CD4-positive, alpha-beta T cell (primary cell): ENCODE measurements around the gene SHOC2. TPM values are rescaled to one million over a fixed set of nuclear protein-coding genes. Genes with fewer than 3 reads are reported as not detected.

ENCODE experiments used
- ATAC-seq: fragments of 200-7000 bp; cut with Tn5 transposase; one replicate; pipeline ENCODE4 v1.10.0; 2022; ENCODE audit warnings: mild to moderate bottlenecking; ENCODE audit not compliant: poor library complexity
- CTCF ChIA-PET: fragments of 350-600 bp; sonication (Branson Sonifier 250); formaldehyde crosslinking; loops from one replicate; lab custom pipeline; 2021; ENCODE audit warnings: antibody characterized with exemption, inconsistent platforms; lab: Charles Lee
- POLR2A ChIA-PET: fragments of 350-600 bp; sonication (Branson Sonifier 250); formaldehyde crosslinking; loops from one replicate; lab custom pipeline; 2021; ENCODE audit warnings: antibody characterized with exemption, inconsistent platforms; lab: Charles Lee
- DNase-seq, 14 experiments: peaks; one replicate each; pipeline ENCODE4 v3.0.0-alpha.2; 2013 to 2020; ENCODE audit warnings: mixed read lengths in 2 of 14
- H3K27ac ChIP-seq, 2 donors: one replicate each; pipeline versions ENCODE4 v1.5.1 to v1.7.0; 2013; ENCODE audit warnings: low read length in 2 of 2, low read depth in 1 of 2, mild to moderate bottlenecking in 1 of 2
- H3K27me3 ChIP-seq, 2 experiments: 1 replicate in 1 of 2; 2 replicates in 1 of 2; pipeline versions ENCODE4 v1.6.1 to v1.7.0; 2013; ENCODE audit warnings: low read length in 2 of 2, control low read depth in 1 of 2, mild to moderate bottlenecking in 1 of 2, moderate library complexity in 1 of 2; ENCODE audit not compliant: insufficient read depth in 2 of 2, control insufficient read depth in 1 of 2
- H3K36me3 ChIP-seq: one replicate; pipeline ENCODE4 v1.6.1; 2013; ENCODE audit warnings: low read length, control low read depth; ENCODE audit not compliant: insufficient read depth
- H3K4me1 ChIP-seq: one replicate; pipeline ENCODE4 v1.6.1; 2013; ENCODE audit warnings: low read length, control low read depth; ENCODE audit not compliant: insufficient read depth
- H3K4me3 ChIP-seq: one replicate; pipeline ENCODE4 v1.5.1; 2013; ENCODE audit warnings: mild to moderate bottlenecking, low read length, moderate library complexity
- H3K9me3 ChIP-seq, 2 experiments: 1 replicate in 1 of 2; 2 replicates in 1 of 2; pipeline versions ENCODE4 v1.6.1 to v1.7.0; 2013; ENCODE audit warnings: low read length in 2 of 2, mild to moderate bottlenecking in 2 of 2, control low read depth in 1 of 2, moderate library complexity in 1 of 2; ENCODE audit not compliant: control insufficient read depth in 1 of 2, insufficient read depth in 1 of 2
- H3K27ac Mint-ChIP-seq: one replicate; pipeline ENCODE4 v1.8.0; 2020; ENCODE audit warnings: mixed read lengths
- H3K27me3 Mint-ChIP-seq: one replicate; pipeline ENCODE4 v1.8.0; 2021; ENCODE audit warnings: mixed read lengths
- H3K36me3 Mint-ChIP-seq: one replicate; pipeline ENCODE4 v1.8.0; 2021; ENCODE audit warnings: low read depth, mixed read lengths
- H3K4me1 Mint-ChIP-seq: one replicate; pipeline ENCODE4 v1.8.0; 2021; ENCODE audit warnings: low read depth, mixed read lengths
- H3K4me3 Mint-ChIP-seq: one replicate; pipeline ENCODE4 v1.8.0; 2020; ENCODE audit warnings: mild to moderate bottlenecking, mixed read lengths
- H3K9me3 Mint-ChIP-seq: one replicate; pipeline ENCODE4 v1.8.0; 2020; ENCODE audit warnings: mixed read lengths
- intact Hi-C, 2 experiments: fragments of 100-400 bp; cut with DNase I in 1 of 2; cut with micrococcal nuclease in 1 of 2; formaldehyde crosslinking; loops; one replicate each; pipeline versions ENCODE4 v1.15.1 to v1.9.0; 2023 to 2025; cut with DNase I, micrococcal nuclease
- total RNA-seq, 174 experiments: library from RNA in 2 of 174; stranded (reverse) in 2 of 174; gene quantifications; one replicate each; pipeline ENCODE4 v1.2.3 and lab custom pipeline; 2021 to 2026
- TF ChIP-seq, protein P1 (sequence below): fragments of 200-600 bp; IDR thresholded peaks from one replicate; pipeline ENCODE4 v1.8.0; 2022; ENCODE audit warnings: antibody characterized with exemption, mild to moderate bottlenecking

The SHOC2 gene
- total RNA-seq, 2 experiments from 2014 or later = 65.9 to 66.9 TPM

GRCh38 chr10:110995301-110995700, 75.9 kb downstream of the SHOC2 start:
- Histone ChIP-seq H3K27me3 (no peaks in the 10 kb centered on the region), H3K4me1 (peaks cover 6% of the 10 kb centered on the region), H3K27ac (no peak overlapping the region), H3K4me3 (no peak overlapping the region), H3K9me3 (no peaks in the 10 kb centered on the region), H3K36me3 (peaks cover 4% of the 10 kb centered on the region)
- Mint-ChIP-seq H3K4me1 (peaks cover 47% of the 10 kb centered on the region), H3K27me3 (no peaks in the 10 kb centered on the region), H3K9me3 (no peaks in the 10 kb centered on the region), H3K4me3 (no peak overlapping the region), H3K36me3 (peaks cover 47% of the 10 kb centered on the region), H3K27ac (no peak overlapping the region)
- ChIA-PET POLR2A (interaction anchor here (0.5 to 1.3 kb wide), 3 partner anchors 77 to 1838 kb away, joined by 3 to 4 read pairs (median 3); partner anchors contain the start of gene BBIP1), CTCF (interaction anchor here (1.0 to 1.3 kb wide), 2 partner anchors 11 to 77 kb away, joined by 3 read pairs; partner anchors contain the start of gene BBIP1)
- no peak for DNase-seq
- TF ChIP-seq, protein P1, sequence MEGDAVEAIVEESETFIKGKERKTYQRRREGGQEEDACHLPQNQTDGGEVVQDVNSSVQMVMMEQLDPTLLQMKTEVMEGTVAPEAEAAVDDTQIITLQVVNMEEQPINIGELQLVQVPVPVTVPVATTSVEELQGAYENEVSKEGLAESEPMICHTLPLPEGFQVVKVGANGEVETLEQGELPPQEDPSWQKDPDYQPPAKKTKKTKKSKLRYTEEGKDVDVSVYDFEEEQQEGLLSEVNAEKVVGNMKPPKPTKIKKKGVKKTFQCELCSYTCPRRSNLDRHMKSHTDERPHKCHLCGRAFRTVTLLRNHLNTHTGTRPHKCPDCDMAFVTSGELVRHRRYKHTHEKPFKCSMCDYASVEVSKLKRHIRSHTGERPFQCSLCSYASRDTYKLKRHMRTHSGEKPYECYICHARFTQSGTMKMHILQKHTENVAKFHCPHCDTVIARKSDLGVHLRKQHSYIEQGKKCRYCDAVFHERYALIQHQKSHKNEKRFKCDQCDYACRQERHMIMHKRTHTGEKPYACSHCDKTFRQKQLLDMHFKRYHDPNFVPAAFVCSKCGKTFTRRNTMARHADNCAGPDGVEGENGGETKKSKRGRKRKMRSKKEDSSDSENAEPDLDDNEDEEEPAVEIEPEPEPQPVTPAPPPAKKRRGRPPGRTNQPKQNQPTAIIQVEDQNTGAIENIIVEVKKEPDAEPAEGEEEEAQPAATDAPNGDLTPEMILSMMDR = no peak
- intact Hi-C loops = loop anchor here in 1 of 2 experiments (10.0 kb wide), 1 partner anchor 250 kb away; no protein-coding TSS in a partner anchor
- ATAC-seq = no peak

- Histone ChIP-seq H3K9me3 (no peaks in the 10 kb centered on the region), H3K27me3 (no peaks in the 10 kb centered on the region), H3K4me1 (peaks cover 6% of the 10 kb centered on the region), H3K36me3 (peaks cover 8% of the 10 kb centered on the region), H3K27ac (no peak overlapping the region), H3K4me3 (no peak overlapping the region)
- H3K9me3 Mint-ChIP-seq = no peaks in the 10 kb centered on the region
- no peaks in the 10 kb centered on the region for H3K27me3 Mint-ChIP-seq
- intact Hi-C loops = loop anchor here in 1 of 2 experiments (10.0 kb wide), 1 partner anchor 251 kb away; no protein-coding TSS in a partner anchor
- H3K27ac Mint-ChIP-seq = no peak overlapping the region
- peaks cover 51% of the 10 kb centered on the region for H3K36me3 Mint-ChIP-seq
- no peak overlapping the region for H3K4me3 Mint-ChIP-seq
- ATAC-seq (no peak), DNase-seq (no peak)
- CTCF ChIA-PET = interaction anchor here (1.0 to 1.3 kb wide), 2 partner anchors 10 to 77 kb away, joined by 3 read pairs; partner anchors contain the start of gene BBIP1
- TF ChIP-seq, protein P1 = no peak
- H3K4me1 Mint-ChIP-seq = peaks cover 38% of the 10 kb centered on the region
- POLR2A ChIA-PET = interaction anchor here (0.6 kb wide), 1 partner anchor 1837 kb away, joined by 3 read pairs; no protein-coding TSS in a partner anchor
Observed at GRCh38 chr10:110996256-110996655, 76.9 kb downstream of the SHOC2 start.

DNA sequence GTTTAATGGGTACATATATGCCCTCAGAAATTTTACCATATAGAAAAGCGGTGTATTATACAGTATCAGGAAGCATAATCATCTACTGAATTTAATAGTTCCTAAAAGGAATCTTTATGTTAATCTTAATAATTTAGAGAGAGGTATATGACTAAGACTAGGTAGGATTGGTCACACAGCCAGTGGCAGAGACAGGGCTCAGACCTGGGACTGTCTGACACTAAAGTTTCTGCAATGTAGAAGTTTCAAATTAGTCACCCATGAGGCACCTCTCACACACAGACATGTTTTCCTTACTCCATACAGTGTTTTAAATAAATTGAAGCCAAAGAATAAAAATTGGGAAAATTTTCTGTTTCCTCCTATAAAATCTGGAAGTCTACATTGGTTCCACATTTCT, 84.6 kb downstream of the SHOC2 start:
- no peak overlapping the region for H3K27ac Mint-ChIP-seq
- H3K4me1 Mint-ChIP-seq = no peaks in the 10 kb centered on the region
- peaks cover 82% of the 10 kb centered on the region for H3K36me3 Mint-ChIP-seq
- no peaks in the 10 kb centered on the region for H3K9me3 ChIP-seq
- no peak overlapping the region for H3K27ac ChIP-seq
- H3K27me3 ChIP-seq = no peaks in the 10 kb centered on the region
- no peaks in the 10 kb centered on the region for H3K27me3 Mint-ChIP-seq
- intact Hi-C loops = loop anchor here in 1 of 2 experiments (5.0 to 10.0 kb wide), 2 partner anchors 77 to 259 kb away; no protein-coding TSS in a partner anchor
- CTCF ChIA-PET = no interaction called here
- ATAC-seq = no peak
- DNase-seq = no peak
- H3K9me3 Mint-ChIP-seq = no peaks in the 10 kb centered on the region
- H3K36me3 ChIP-seq = peaks cover 47% of the 10 kb centered on the region
- POLR2A ChIA-PET = no interaction called here
- TF ChIP-seq, protein P1 = no peak
- no peak overlapping the region for H3K4me3 ChIP-seq
- no peak overlapping the region for H3K4me3 Mint-ChIP-seq
- H3K4me1 ChIP-seq = no peaks in the 10 kb centered on the region
